H9 (cell line): Measurements from ENCODE around the gene MAP1LC3C. TPM values are rescaled to one million over a fixed set of nuclear protein-coding genes. Genes with fewer than 3 reads are reported as not detected.

Experiments used
- DNase-seq: peaks from one replicate; pipeline ENCODE4 v3.0.0-alpha.2; 2017
- H2AFZ ChIP-seq: one replicate; pipeline ENCODE4 v1.6.1; 2013; ENCODE audit warnings: mild to moderate bottlenecking, low read length, control low read depth, moderate library complexity
- H2AK5ac ChIP-seq: 2 replicates; pipeline ENCODE4 v1.6.1; 2013; ENCODE audit warnings: low read length, control low read depth, mixed read lengths; ENCODE audit not compliant: insufficient read length
- H2BK120ac ChIP-seq: one replicate; pipeline ENCODE4 v1.6.1; 2013; ENCODE audit warnings: low read depth, mild to moderate bottlenecking, low read length, control low read depth, inconsistent platforms; ENCODE audit not compliant: poor library complexity, severe bottlenecking
- H2BK12ac ChIP-seq: 2 replicates; pipeline ENCODE4 v1.6.1; 2013; ENCODE audit warnings: low read length, control low read depth, mixed read lengths, low read depth; ENCODE audit not compliant: insufficient read length
- H2BK15ac ChIP-seq: 2 replicates; pipeline ENCODE4 v1.6.1; 2013; ENCODE audit warnings: low read depth, low read length, control low read depth
- H2BK20ac ChIP-seq: one replicate; pipeline ENCODE4 v1.6.1; 2013; ENCODE audit warnings: low read depth, mild to moderate bottlenecking, low read length, control low read depth, inconsistent platforms; ENCODE audit not compliant: poor library complexity, severe bottlenecking
- H2BK5ac ChIP-seq: 2 replicates; pipeline ENCODE4 v1.6.1; 2013; ENCODE audit warnings: low read length, control low read depth, mixed read lengths; ENCODE audit not compliant: insufficient read length
- H3K14ac ChIP-seq: 2 replicates; pipeline ENCODE4 v1.6.1; 2013; ENCODE audit warnings: low read length, control low read depth; ENCODE audit not compliant: insufficient read depth
- H3K18ac ChIP-seq: 2 replicates; pipeline ENCODE4 v1.6.1; 2013; ENCODE audit warnings: low read depth, mild to moderate bottlenecking, mixed read lengths, low read length, control low read depth; ENCODE audit not compliant: insufficient read length
- H3K23ac ChIP-seq: 2 replicates; pipeline ENCODE4 v1.6.1; 2013; ENCODE audit warnings: low read length, control low read depth, mixed read lengths, low read depth; ENCODE audit not compliant: insufficient read length
- H3K23me2 ChIP-seq: 2 replicates; pipeline ENCODE4 v1.6.1; 2013; ENCODE audit warnings: low read depth, mild to moderate bottlenecking, mixed read lengths, low read length, control low read depth; ENCODE audit not compliant: insufficient read length, poor library complexity, severe bottlenecking
- H3K27ac ChIP-seq: 2 replicates; pipeline ENCODE4 v1.5.1; 2013; ENCODE audit warnings: low read length, control low read depth, mixed read lengths, low read depth; ENCODE audit not compliant: insufficient read length
- H3K27me3 ChIP-seq: 2 replicates; pipeline ENCODE4 v1.6.1; 2013; ENCODE audit warnings: low read length, control low read depth, inconsistent platforms; ENCODE audit not compliant: insufficient read depth
- H3K4ac ChIP-seq: 2 replicates; pipeline ENCODE4 v1.6.1; 2013; ENCODE audit warnings: low read depth, mild to moderate bottlenecking, control low read depth, inconsistent platforms, low read length, moderate library complexity
- H3K4me1 ChIP-seq: 2 replicates; pipeline ENCODE4 v1.6.1; 2013; ENCODE audit warnings: low read length, control low read depth, inconsistent platforms; ENCODE audit not compliant: insufficient read depth
- H3K4me2 ChIP-seq: 2 replicates; pipeline ENCODE4 v1.6.1; 2013; ENCODE audit warnings: low read length, control low read depth, mixed read lengths; ENCODE audit not compliant: insufficient read length, insufficient read depth
- H3K56ac ChIP-seq: 2 replicates; pipeline ENCODE4 v1.6.1; 2013; ENCODE audit warnings: low read depth, mild to moderate bottlenecking, mixed read lengths, low read length, control low read depth; ENCODE audit not compliant: insufficient read length
- H3K79me1 ChIP-seq: 2 replicates; pipeline ENCODE4 v1.6.1; 2013; ENCODE audit warnings: low read depth, mild to moderate bottlenecking, moderate library complexity, low read length, control low read depth, inconsistent platforms; ENCODE audit not compliant: insufficient read depth, poor library complexity, severe bottlenecking
- H3K79me2 ChIP-seq: 2 replicates; pipeline ENCODE4 v1.6.1; 2013; ENCODE audit warnings: low read length, control low read depth, inconsistent platforms; ENCODE audit not compliant: insufficient read depth
- H3K9ac ChIP-seq: 2 replicates; pipeline ENCODE4 v1.6.1; 2013; ENCODE audit warnings: low read length, control low read depth, mixed read lengths; ENCODE audit not compliant: insufficient read length; ENCODE audit errors: extremely low read depth
- H3K9me3 ChIP-seq: one replicate; pipeline ENCODE4 v1.6.1; 2013; ENCODE audit warnings: low read depth, low read length, inconsistent platforms; ENCODE audit not compliant: control insufficient read depth
- H3T11ph ChIP-seq: one replicate; pipeline ENCODE4 v1.6.1; 2013; ENCODE audit warnings: mild to moderate bottlenecking, low read length, control low read depth, inconsistent platforms
- H4K20me1 ChIP-seq: one replicate; pipeline ENCODE4 v1.6.1; 2013; ENCODE audit not compliant: control insufficient read depth, insufficient read length, insufficient read depth
- H4K5ac ChIP-seq: 2 replicates; pipeline ENCODE4 v1.6.1; 2013; ENCODE audit warnings: low read depth, mild to moderate bottlenecking, mixed read lengths, low read length, control low read depth; ENCODE audit not compliant: insufficient read length
- H4K8ac ChIP-seq: replicated peaks from 2 replicates; pipeline ENCODE4 v1.6.1; 2013; ENCODE audit warnings: low read length, control low read depth, mixed read lengths, low read depth; ENCODE audit not compliant: insufficient read length
- H4K91ac ChIP-seq: 2 replicates; pipeline ENCODE4 v1.6.1; 2013; ENCODE audit warnings: low read depth, mild to moderate bottlenecking, moderate library complexity, mixed read lengths, low read length, control low read depth; ENCODE audit not compliant: insufficient read length
- H3K27ac Mint-ChIP-seq, 3 experiments: 2 replicates in 2 of 3; 3 replicates in 1 of 3; pipeline ENCODE4 v1.8.0; 2020 to 2021; ENCODE audit warnings: mixed read lengths in 3 of 3, mild to moderate bottlenecking in 1 of 3, moderate library complexity in 1 of 3
- H3K27me3 Mint-ChIP-seq: 2 replicates; pipeline ENCODE4 v1.8.0; 2021; ENCODE audit warnings: low read depth, mild to moderate bottlenecking, moderate library complexity, mixed read lengths
- H3K36me3 Mint-ChIP-seq, 3 experiments: 2 replicates in 2 of 3; 3 replicates in 1 of 3; pipeline ENCODE4 v1.8.0; 2020 to 2021; ENCODE audit warnings: low read depth in 3 of 3, mixed read lengths in 3 of 3; ENCODE audit not compliant: insufficient read depth in 1 of 3
- H3K4me1 Mint-ChIP-seq, 2 experiments: 2 replicates each; pipeline ENCODE4 v1.8.0; 2020; ENCODE audit warnings: mixed read lengths in 2 of 2
- H3K4me3 Mint-ChIP-seq, 2 experiments: 2 replicates in 1 of 2; 3 replicates in 1 of 2; pipeline ENCODE4 v1.8.0; 2020 to 2021; ENCODE audit warnings: mild to moderate bottlenecking in 2 of 2, mixed read lengths in 2 of 2, moderate library complexity in 1 of 2
- H3K9me3 Mint-ChIP-seq, 2 experiments: 2 replicates in 1 of 2; 3 replicates in 1 of 2; pipeline ENCODE4 v1.8.0; 2020; ENCODE audit warnings: mild to moderate bottlenecking in 2 of 2, mixed read lengths in 2 of 2, moderate library complexity in 1 of 2
- WGBS: extraction: QIAGEN DNeasy Blood & Tissue Kit; methylation state at CpG from one replicate; pipeline ENCODE4 v1.1.7; 2013; ENCODE audit warnings: missing lambda C conversion rate, low lambda C conversion rate, mixed read lengths; ENCODE audit not compliant: insufficient read length; ENCODE audit errors: extremely low coverage; 5-methylcytosine and 5-hydroxymethylcytosine counted together
- long read RNA-seq: library from polyadenylated mRNA; unstranded; transcript quantifications from one replicate; pipeline ENCODE4 v2.0.0, GENCODE V29; 2020
- total RNA-seq: library from RNA; stranded (reverse); gene quantifications from 2 replicates; pipeline ENCODE4 v1.2.1, GENCODE V29; 2021
- TF ChIP-seq, protein P1 (sequence below): fragments of 200-600 bp; sonication (generic); conservative IDR thresholded peaks from 3 replicates; pipeline ENCODE4 v1.8.0; 2021; ENCODE audit warnings: antibody characterized with exemption, mild to moderate bottlenecking

The MAP1LC3C gene
- 3.5 and 3.6 TPM in 2 replicates for total RNA-seq
- long read RNA-seq, transcript MAP1LC3C-201 (4 exons, 1,182 nt) = major isoform, 23 of 23 reads
- long read RNA-seq, partial matches to known transcripts = 0 of 23 reads
- long read RNA-seq, other reads (novel, unspliced or antisense) = 0 of 23 reads

DNA sequence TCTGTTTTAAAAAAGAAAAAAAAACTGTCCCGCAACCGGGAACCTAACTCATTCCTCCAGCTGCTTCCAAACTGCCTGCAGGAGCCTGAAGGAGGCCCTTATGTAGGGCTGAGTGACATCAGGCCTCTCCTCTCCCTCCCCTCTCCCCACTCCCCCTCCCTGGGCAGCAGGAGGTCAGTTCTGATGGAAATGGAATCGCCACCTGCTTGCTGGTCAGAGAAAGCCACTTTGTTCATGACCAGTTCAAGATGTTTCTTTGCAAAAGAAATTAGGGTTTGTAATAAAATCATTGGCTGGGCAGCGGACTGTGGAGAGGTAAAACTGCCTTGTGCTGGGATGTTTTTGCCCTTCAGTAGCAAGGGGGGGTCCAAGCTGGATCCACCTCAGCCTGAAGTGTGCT lies at the start of gene MAP1LC3C:
Gene MAP1LC3C (minus strand): TSS at position 73 of the 400 bp plus-strand sequence. CDS start 90 bp downstream, outside the sequence.
- H4K5ac ChIP-seq = no peak within 1 kb of the TSS
- H4K8ac ChIP-seq = no peak within 1 kb of the TSS
- no peak within 1 kb of the TSS for H2BK5ac ChIP-seq
- peak within 1 kb of the TSS; percentile 62 for H2AK5ac ChIP-seq
- no CpG with 5 or more reads among the region's 4 CpGs for WGBS
- no peaks in the 10 kb centered on the region for H3K36me3 Mint-ChIP-seq
- TF ChIP-seq, protein P1, sequence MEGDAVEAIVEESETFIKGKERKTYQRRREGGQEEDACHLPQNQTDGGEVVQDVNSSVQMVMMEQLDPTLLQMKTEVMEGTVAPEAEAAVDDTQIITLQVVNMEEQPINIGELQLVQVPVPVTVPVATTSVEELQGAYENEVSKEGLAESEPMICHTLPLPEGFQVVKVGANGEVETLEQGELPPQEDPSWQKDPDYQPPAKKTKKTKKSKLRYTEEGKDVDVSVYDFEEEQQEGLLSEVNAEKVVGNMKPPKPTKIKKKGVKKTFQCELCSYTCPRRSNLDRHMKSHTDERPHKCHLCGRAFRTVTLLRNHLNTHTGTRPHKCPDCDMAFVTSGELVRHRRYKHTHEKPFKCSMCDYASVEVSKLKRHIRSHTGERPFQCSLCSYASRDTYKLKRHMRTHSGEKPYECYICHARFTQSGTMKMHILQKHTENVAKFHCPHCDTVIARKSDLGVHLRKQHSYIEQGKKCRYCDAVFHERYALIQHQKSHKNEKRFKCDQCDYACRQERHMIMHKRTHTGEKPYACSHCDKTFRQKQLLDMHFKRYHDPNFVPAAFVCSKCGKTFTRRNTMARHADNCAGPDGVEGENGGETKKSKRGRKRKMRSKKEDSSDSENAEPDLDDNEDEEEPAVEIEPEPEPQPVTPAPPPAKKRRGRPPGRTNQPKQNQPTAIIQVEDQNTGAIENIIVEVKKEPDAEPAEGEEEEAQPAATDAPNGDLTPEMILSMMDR = no peak
- H3K4me3 Mint-ChIP-seq = peak within 1 kb of the TSS; percentile 68 to 81
- H3K79me2 ChIP-seq = no peaks in the 10 kb centered on the region
- peak within 1 kb of the TSS; percentile 96 for H2AFZ ChIP-seq
- H3K9me3 ChIP-seq = no peaks in the 10 kb centered on the region
- DNase-seq = peak; percentile 64
- H3K27me3 Mint-ChIP-seq = peaks cover 4% of the 10 kb centered on the region; the same call in 1 of the 2 replicates
- H3K23me2 ChIP-seq = peaks cover 5% of the 10 kb centered on the region
- H3K4me1 ChIP-seq = peaks cover 4% of the 10 kb centered on the region; the same call in 1 of the 2 replicates
- no peak within 1 kb of the TSS for H2BK15ac ChIP-seq
- no peak within 1 kb of the TSS for H3K27ac ChIP-seq
- H2BK120ac ChIP-seq = no peak within 1 kb of the TSS
- H3K9me3 Mint-ChIP-seq = no peaks in the 10 kb centered on the region
- H3K18ac ChIP-seq = no peak within 1 kb of the TSS
- peak within 1 kb of the TSS; percentile 80 for H3K4me2 ChIP-seq
- peaks cover 12 to 26% of the 10 kb centered on the region in 2 experiments for H3K4me1 Mint-ChIP-seq
- H3K27me3 ChIP-seq = no peaks in the 10 kb centered on the region
- H4K91ac ChIP-seq = no peak within 1 kb of the TSS
- no peak within 1 kb of the TSS for H3K9ac ChIP-seq
- no peak within 1 kb of the TSS for H3K23ac ChIP-seq
- H2BK12ac ChIP-seq = no peak within 1 kb of the TSS
- no peaks in the 10 kb centered on the region for H4K20me1 ChIP-seq
- no peak within 1 kb of the TSS for H3T11ph ChIP-seq
- H3K14ac ChIP-seq = no peak within 1 kb of the TSS
- no peak within 1 kb of the TSS for H3K4ac ChIP-seq
- no peak within 1 kb of the TSS for H3K56ac ChIP-seq
- H3K79me1 ChIP-seq = no peaks in the 10 kb centered on the region
- peak within 1 kb of the TSS in 2 of 3 experiments; percentile 45 to 65; a peak in 2 of 7 replicates for H3K27ac Mint-ChIP-seq
- no peak within 1 kb of the TSS for H2BK20ac ChIP-seq
